Measurements from ENCODE around the gene PCDH9.

The PCDH9 gene

GRCh38 chr13:66345518-66345810, 884.7 kb downstream of the PCDH9 start:
- no peaks in the 10 kb centered on the region for H3K79me2 ChIP-seq (ENCODE audit: insufficient read depth, low read depth)
- H3K36me3 ChIP-seq (ENCODE audit: insufficient read depth): no peaks in the 10 kb centered on the region
- no peaks in the 10 kb centered on the region for H3K27me3 ChIP-seq (ENCODE audit: insufficient read depth, low read depth)
- no peak overlapping the region for H3K4me2 ChIP-seq
- no peaks in the 10 kb centered on the region for H3K4me1 ChIP-seq (ENCODE audit: low read depth, poor library complexity, severe bottlenecking)
- H2AFZ ChIP-seq (ENCODE audit: low read depth): no peak overlapping the region
- no peak overlapping the region for H3K9ac ChIP-seq
- H4K20me1 ChIP-seq (ENCODE audit: insufficient read depth): no peaks in the 10 kb centered on the region
- TF ChIP-seq CTCF (conservative IDR thresholded peaks at IDR 0.05; ENCODE audit: low read depth, low read length): no peak
- no peak overlapping the region for H3K27ac ChIP-seq
- H3K4me3 ChIP-seq (IDR thresholded peaks at IDR 0.05; ENCODE audit: insufficient read depth, low read depth, low read length): no peak overlapping the region

- no peak overlapping the region for H3K27ac ChIP-seq
- no peak for TF ChIP-seq CTCF (conservative IDR thresholded peaks at IDR 0.05; ENCODE audit: low read depth, low read length)
- H3K27me3 ChIP-seq (ENCODE audit: insufficient read depth, low read depth): no peaks in the 10 kb centered on the region
- no peak overlapping the region for H3K4me3 ChIP-seq (IDR thresholded peaks at IDR 0.05; ENCODE audit: insufficient read depth, low read depth, low read length)
- no peaks in the 10 kb centered on the region for H4K20me1 ChIP-seq (ENCODE audit: insufficient read depth)
- H3K4me2 ChIP-seq: no peak overlapping the region
- H2AFZ ChIP-seq (ENCODE audit: low read depth): no peak overlapping the region
- no peaks in the 10 kb centered on the region for H3K36me3 ChIP-seq (ENCODE audit: insufficient read depth)
- no peak overlapping the region for H3K9ac ChIP-seq
- no peaks in the 10 kb centered on the region for H3K79me2 ChIP-seq (ENCODE audit: insufficient read depth, low read depth)
- no peaks in the 10 kb centered on the region for H3K4me1 ChIP-seq (ENCODE audit: low read depth, poor library complexity, severe bottlenecking)
Measured at GRCh38 chr13:66344805-66345517, 885.2 kb downstream of the PCDH9 start.

DNA sequence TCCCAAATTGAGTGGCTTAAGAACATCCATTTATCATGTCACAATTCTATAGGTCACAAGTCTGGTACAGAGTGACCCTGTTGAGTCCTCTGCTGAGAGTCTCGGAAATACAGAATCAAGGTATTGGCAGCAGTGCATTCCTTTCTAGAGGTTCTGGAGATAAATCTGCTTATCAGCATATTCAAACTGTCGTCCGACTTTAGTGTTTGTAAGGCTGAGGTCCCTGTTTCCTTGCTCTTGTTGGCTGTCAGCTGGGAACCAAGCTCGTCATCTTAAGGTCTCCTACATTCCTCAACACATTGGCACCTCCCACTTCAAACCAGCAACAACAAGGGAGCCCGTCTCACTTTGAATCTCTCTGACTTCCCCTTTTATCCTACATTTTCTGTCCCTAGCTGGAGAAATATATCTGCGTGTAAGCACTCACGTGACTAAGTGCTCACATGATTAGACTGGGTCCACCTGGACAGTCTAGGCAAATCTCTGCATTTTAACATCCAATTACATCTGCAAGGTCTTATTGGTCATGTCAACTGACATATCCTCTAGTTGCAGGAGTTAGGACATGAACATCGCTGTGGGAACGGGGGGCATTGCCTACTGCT, 886.8 kb downstream of the PCDH9 start:
- no peak overlapping the region for H2AFZ ChIP-seq (ENCODE audit: low read depth)

DNA sequence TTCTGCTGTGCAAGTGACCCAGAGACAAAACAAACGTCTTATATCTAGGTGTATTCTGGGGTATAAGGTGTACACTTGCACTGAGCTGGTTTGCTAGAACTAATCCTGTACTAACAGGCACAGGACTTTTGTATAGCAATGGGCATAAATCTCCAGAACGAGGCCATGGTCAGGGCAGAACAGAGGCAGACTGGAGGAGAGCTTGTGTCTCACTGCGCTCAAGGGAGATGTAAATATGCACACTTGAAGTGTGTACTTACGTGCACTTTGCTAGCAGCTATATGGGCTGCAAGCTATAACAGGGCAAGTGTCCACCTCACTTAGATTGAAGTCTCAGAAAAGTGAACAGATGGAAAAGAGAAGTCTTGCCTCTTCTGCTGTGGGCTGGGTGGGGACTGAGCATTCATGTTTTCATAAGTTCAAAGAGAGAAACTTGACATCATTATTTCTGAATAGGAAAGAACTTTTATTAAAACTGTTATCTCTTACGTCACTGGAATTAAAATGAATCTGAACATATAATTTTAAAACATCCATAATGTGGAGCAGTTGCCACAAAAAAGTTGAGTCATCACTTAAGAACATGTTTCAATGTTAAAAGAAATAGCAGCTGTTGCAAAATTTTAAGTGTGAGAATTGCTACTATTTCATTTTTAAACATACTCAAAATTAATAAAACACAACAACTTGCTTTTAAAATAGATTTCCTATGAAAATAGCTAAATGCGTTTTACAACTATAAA, 888.3 kb downstream of the PCDH9 start:
- Histone ChIP-seq H3K79me2 (ENCODE audit: insufficient read depth, low read depth) (no peaks in the 10 kb centered on the region), H2AFZ (ENCODE audit: low read depth) (no peak overlapping the region), H3K27me3 (ENCODE audit: insufficient read depth, low read depth) (no peaks in the 10 kb centered on the region), H3K9ac (no peak overlapping the region), H3K4me1 (ENCODE audit: low read depth, poor library complexity, severe bottlenecking) (no peaks in the 10 kb centered on the region), H3K27ac (no peak overlapping the region), H4K20me1 (ENCODE audit: insufficient read depth) (no peaks in the 10 kb centered on the region), H3K36me3 (ENCODE audit: insufficient read depth) (no peaks in the 10 kb centered on the region), H3K4me2 (no peak overlapping the region), H3K4me3 (IDR thresholded peaks at IDR 0.05; ENCODE audit: insufficient read depth, low read depth, low read length) (no peak overlapping the region)
- no peak for TF ChIP-seq CTCF (conservative IDR thresholded peaks at IDR 0.05; ENCODE audit: low read depth, low read length)

More for the DNA sequence above, 886.8 kb downstream of the PCDH9 start:
- no peaks in the 10 kb centered on the region for H3K79me2 ChIP-seq (ENCODE audit: insufficient read depth, low read depth)
- H3K27ac ChIP-seq: no peak overlapping the region
- H3K9ac ChIP-seq: no peak overlapping the region
- no peak overlapping the region for H3K4me3 ChIP-seq (IDR thresholded peaks at IDR 0.05; ENCODE audit: insufficient read depth, low read depth, low read length)
- H3K4me1 ChIP-seq (ENCODE audit: low read depth, poor library complexity, severe bottlenecking): no peaks in the 10 kb centered on the region
- no peaks in the 10 kb centered on the region for H3K36me3 ChIP-seq (ENCODE audit: insufficient read depth)
- TF ChIP-seq CTCF (conservative IDR thresholded peaks at IDR 0.05; ENCODE audit: low read depth, low read length): no peak
- no peak overlapping the region for H3K4me2 ChIP-seq
- no peaks in the 10 kb centered on the region for H3K27me3 ChIP-seq (ENCODE audit: insufficient read depth, low read depth)
- H4K20me1 ChIP-seq (ENCODE audit: insufficient read depth): no peaks in the 10 kb centered on the region

Data from KMS-11 (cell line).